ENCODE data around the gene CACNA1H.
"Not testable (repeated sequence)": the region's sequence is repeated elsewhere in the genome, so short reads cannot be mapped to it uniquely, and the experiment has no call there.

CACNA1H gene

GRCh38 chr16:1224558-1224957 lies 71.7 kb downstream of the CACNA1H start:
- no peak overlapping the region for H3K27ac ChIP-seq
- no peak for TF ChIP-seq CTCF (conservative IDR thresholded peaks at IDR 0.05)

- TF ChIP-seq CTCF (conservative IDR thresholded peaks at IDR 0.05), result no peak
- H3K27ac ChIP-seq, result no peak within 1 kb of the TSS
Measured at GRCh38 chr16:1225051-1225451, 72.1 kb downstream of the CACNA1H start, which contains the start of gene TPSG1. Gene TPSG1 (minus strand): TSS chr16:1225268. CDS start chr16:1225252, 16 bp downstream.

- H3K27ac ChIP-seq, result not testable (repeated sequence)
Measured at GRCh38 chr16:1225728-1226311, 72.9 kb downstream of the CACNA1H start.

GRCh38 chr16:1226692-1227091 lies 73.8 kb downstream of the CACNA1H start:
- not testable (repeated sequence) for H3K27ac ChIP-seq

GRCh38 chr16:1228227-1228626 lies 75.3 kb downstream of the CACNA1H start:
- not testable (repeated sequence) for H3K27ac ChIP-seq

GRCh38 chr16:1229476-1229875 lies 76.6 kb downstream of the CACNA1H start:
- not testable (repeated sequence) for H3K27ac ChIP-seq

- H3K27ac ChIP-seq, result not testable (repeated sequence)
Measured at GRCh38 chr16:1230084-1230470, 77.2 kb downstream of the CACNA1H start, which contains the start of gene TPSB2. Gene TPSB2 (minus strand): TSS chr16:1230184. CDS start chr16:1229951, 233 bp downstream.

GRCh38 chr16:1230471-1231212 lies 77.7 kb downstream of the CACNA1H start:
- not testable (repeated sequence) for H3K27ac ChIP-seq

GRCh38 chr16:1231301-1231700 lies 78.4 kb downstream of the CACNA1H start:
- H3K27ac ChIP-seq, result not testable (repeated sequence)

- not testable (repeated sequence) for H3K27ac ChIP-seq
Measured at GRCh38 chr16:1232049-1232748, 79.3 kb downstream of the CACNA1H start.

- H3K27ac ChIP-seq, result not testable (repeated sequence)
Measured at GRCh38 chr16:1236659-1237058, 83.8 kb downstream of the CACNA1H start.

- TF ChIP-seq CTCF (conservative IDR thresholded peaks at IDR 0.05), result no peak
- H3K27ac ChIP-seq, result no peak overlapping the region
Measured at GRCh38 chr16:1237990-1238389, 85.1 kb downstream of the CACNA1H start.

GRCh38 chr16:1238909-1239308 lies 86.0 kb downstream of the CACNA1H start:
- H3K27ac ChIP-seq, result not testable (repeated sequence)

- not testable (repeated sequence) for H3K27ac ChIP-seq
Measured at GRCh38 chr16:1239575-1239974, 86.7 kb downstream of the CACNA1H start.

GRCh38 chr16:1240436-1240835 lies 87.5 kb downstream of the CACNA1H start, which contains the start of gene TPSAB1:
Gene TPSAB1 (plus strand): TSS chr16:1240705. CDS start chr16:1240939, 234 bp downstream.
- H3K27ac ChIP-seq, result not testable (repeated sequence)

- not testable (repeated sequence) for H3K27ac ChIP-seq
Measured at GRCh38 chr16:1241081-1241480, 88.2 kb downstream of the CACNA1H start.

GRCh38 chr16:1243363-1243762 lies 90.5 kb downstream of the CACNA1H start:
- not testable (repeated sequence) for H3K27ac ChIP-seq
